Heart right ventricle (tissue), 16 donors: Measurements from ENCODE around the gene AP2A2. TPM values are rescaled to one million over a fixed set of nuclear protein-coding genes. Genes with fewer than 3 reads are reported as not detected.
"Not testable (repeated sequence)": the region's sequence is repeated elsewhere in the genome, so short reads cannot be mapped to it uniquely, and the experiment has no call there.

Experiments used
- ATAC-seq, 8 donors: fragments of 200-7000 bp; cut with Tn5 transposase; one replicate each; pipeline ENCODE4 v1.9.1; 2020; ENCODE audit warnings: mild to moderate bottlenecking in 8 of 8, moderate library complexity in 8 of 8, moderate number of reproducible peaks in 1 of 8
- DNase-seq, 2 donors: peaks; one replicate each; pipeline ENCODE4 v3.0.0-alpha.2; 2020
- H3K27ac ChIP-seq, 10 donors: fragments of 200-600 bp; sonication (generic) in 2 of 10; one replicate each; pipeline versions ENCODE4 v1.5.0 to v1.8.0; 2020 to 2022; ENCODE audit warnings: mild to moderate bottlenecking in 3 of 10
- H3K27me3 ChIP-seq, 7 donors: fragments of 200-600 bp; one replicate each; pipeline ENCODE4 v1.8.0; 2021 to 2022; ENCODE audit warnings: mild to moderate bottlenecking in 2 of 7
- H3K36me3 ChIP-seq, 9 donors: fragments of 200-600 bp; sonication (generic) in 1 of 9; one replicate each; pipeline versions ENCODE4 v1.5.0 to v1.8.0; 2020 to 2022; ENCODE audit warnings: mild to moderate bottlenecking in 2 of 9
- H3K4me1 ChIP-seq, 9 donors: fragments of 200-600 bp; sonication (generic) in 1 of 9; one replicate each; pipeline versions ENCODE4 v1.5.0 to v1.8.0; 2020 to 2022; ENCODE audit warnings: mild to moderate bottlenecking in 4 of 9
- H3K4me3 ChIP-seq, 10 donors: fragments of 200-600 bp; sonication (generic) in 2 of 10; one replicate each; pipeline versions ENCODE4 v1.5.0 to v1.8.0; 2020 to 2022; ENCODE audit warnings: mild to moderate bottlenecking in 7 of 10, moderate library complexity in 2 of 10
- H3K9me3 ChIP-seq, 11 donors: fragments of 200-600 bp in 10 of 11; sonication (generic) in 2 of 11; one replicate each; pipeline versions ENCODE4 v1.5.0 to v1.8.0; 2013 to 2022; ENCODE audit warnings: mild to moderate bottlenecking in 2 of 11, control low read depth in 1 of 11, moderate library complexity in 1 of 11
- WGBS, 2 donors: extraction: QIAGEN DNeasy Blood & Tissue Kit; methylation state at CpG; one replicate each; pipeline ENCODE4 v1.1.7; 2013; ENCODE audit warnings: inconsistent platforms in 1 of 2; 5-methylcytosine and 5-hydroxymethylcytosine counted together
- intact Hi-C, 10 donors: fragments of 100-400 bp; cut with DNase I; formaldehyde crosslinking; loops; one replicate each; pipeline versions ENCODE4 v1.11.1 to v1.14.2; 2022
- polyA plus RNA-seq, 2 donors: library from polyadenylated mRNA; stranded (reverse); fragments of 200-250 nt; gene quantifications; one replicate each; pipeline ENCODE4 v1.2.3, GENCODE V29; 2013
- total RNA-seq, 10 donors: library from RNA; stranded (reverse); fragmentation: NEBNext Ultra II Directional in 3 of 10; extraction: Animal tissue kit (Norgen Biotek cat#: 25700) in 3 of 10; gene quantifications; one replicate each; pipeline versions ENCODE4 v1.2.1 to v1.2.4, GENCODE V29; 2021 to 2023
- TF ChIP-seq, protein P1 (sequence below), 9 donors: fragments of 200-600 bp; sonication (generic) in 2 of 9; IDR thresholded peaks; one replicate each; pipeline versions ENCODE4 v1.5.0 to v1.8.0; 2021 to 2022; ENCODE audit warnings: antibody characterized with exemption in 9 of 9, mild to moderate bottlenecking in 5 of 9, moderate library complexity in 1 of 9
- donor health status: Arrhythmogenic right ventricular cardiomyopathy.
- donor health status: ischemic (EF 13 %, LVEDD 7.1; RV severe dilation, severe dysfunction).
- donor health status: healthy with polysubstance abuse.
- donor health status: DM: no; HTN: yes; CAD: no.
- donor health status: DM: no; HTN: no; CAD: no.
- donor health status: ischemic (EF 25% LVEDD 6.9; RV normal size, moderate dysfunction).
- donor health status: ischemic (EF 25% LVEDD 5.7; RV mildly dilated, moderate dysfunction).
- donor health status: healthy.
- donor health status: DM: yes; HTN: yes; CAD: no.
- donor health status: Ischemic cardiomyopathy.
- donor health status: ischemic (EF 35%, LVEDD 5.7; RV mildly dilated, moderate dysfunction).
- donor health status: nonischemic (EF 11% LVEDD 7.7; RV severe dilation, severe dysfunction).
- donor health status: DM: yes; HTN: yes; CAD: no.
- donor health status: PGD.
- donor health status: ischemic (EF 29% LVEDD 5.4; RV normal size, mild dysfunction).
- donor health status: nonischemic (EF 23%, LVEDD 6.1; RV moderate dilation, normal function).

The AP2A2 gene
- total and polyA plus RNA-seq, 12 donors = 24.3 to 58.4 (median 37.4) TPM

DNA sequence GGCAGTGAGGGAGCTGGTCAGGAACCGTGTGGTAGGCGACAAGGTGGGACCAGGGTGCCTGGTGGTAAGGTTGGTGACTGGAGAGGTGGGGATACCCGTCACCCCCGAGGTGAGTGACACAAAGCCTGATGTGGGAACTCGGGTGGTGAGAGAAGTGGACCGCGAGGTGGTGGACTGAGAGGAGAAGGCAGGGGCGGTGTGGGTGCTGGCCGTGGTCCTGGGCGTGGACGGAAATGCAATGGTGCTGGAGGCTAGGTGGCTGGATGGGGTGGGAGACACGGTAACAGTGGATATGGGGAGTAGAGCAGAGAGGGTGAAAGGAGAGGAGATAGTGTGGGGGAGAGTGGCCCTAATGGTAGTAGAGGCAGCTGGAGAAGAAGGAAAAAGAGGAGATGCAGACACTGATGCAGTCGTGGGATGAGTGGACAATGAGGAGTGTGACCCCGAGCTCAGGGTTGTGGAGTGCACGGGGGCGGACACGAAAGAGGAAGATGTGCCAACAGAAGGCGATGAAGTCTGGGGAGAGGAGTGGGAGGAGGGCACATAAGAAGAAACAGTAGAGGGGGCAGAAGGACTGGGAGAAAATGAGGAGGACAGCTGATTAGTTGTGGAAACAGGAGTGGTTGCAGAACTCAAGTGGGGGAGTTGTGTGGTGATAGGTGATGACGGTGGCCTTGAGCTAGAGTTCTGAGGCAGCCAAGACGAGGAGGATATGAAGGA, 90.3 kb downstream of the AP2A2 start:
- Histone ChIP-seq H3K9me3 (no peaks in the 10 kb centered on the region), H3K27ac (no peak overlapping the region), H3K4me1 (no peaks in the 10 kb centered on the region), H3K4me3 (no peak overlapping the region), H3K27me3 (no peaks in the 10 kb centered on the region), H3K36me3 (peaks cover 0 to 36% (median 15%) of the 10 kb centered on the region in 9 donors)
- TF ChIP-seq, protein P1, sequence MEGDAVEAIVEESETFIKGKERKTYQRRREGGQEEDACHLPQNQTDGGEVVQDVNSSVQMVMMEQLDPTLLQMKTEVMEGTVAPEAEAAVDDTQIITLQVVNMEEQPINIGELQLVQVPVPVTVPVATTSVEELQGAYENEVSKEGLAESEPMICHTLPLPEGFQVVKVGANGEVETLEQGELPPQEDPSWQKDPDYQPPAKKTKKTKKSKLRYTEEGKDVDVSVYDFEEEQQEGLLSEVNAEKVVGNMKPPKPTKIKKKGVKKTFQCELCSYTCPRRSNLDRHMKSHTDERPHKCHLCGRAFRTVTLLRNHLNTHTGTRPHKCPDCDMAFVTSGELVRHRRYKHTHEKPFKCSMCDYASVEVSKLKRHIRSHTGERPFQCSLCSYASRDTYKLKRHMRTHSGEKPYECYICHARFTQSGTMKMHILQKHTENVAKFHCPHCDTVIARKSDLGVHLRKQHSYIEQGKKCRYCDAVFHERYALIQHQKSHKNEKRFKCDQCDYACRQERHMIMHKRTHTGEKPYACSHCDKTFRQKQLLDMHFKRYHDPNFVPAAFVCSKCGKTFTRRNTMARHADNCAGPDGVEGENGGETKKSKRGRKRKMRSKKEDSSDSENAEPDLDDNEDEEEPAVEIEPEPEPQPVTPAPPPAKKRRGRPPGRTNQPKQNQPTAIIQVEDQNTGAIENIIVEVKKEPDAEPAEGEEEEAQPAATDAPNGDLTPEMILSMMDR (IDR thresholded peaks at IDR 0.05) = no peak
- 88 to 90% methylated on average over 20 of the region's 20 CpGs for WGBS, 2 donors
- no peak for DNase-seq
- ATAC-seq = no peak
- intact Hi-C loops = no loop called here

DNA sequence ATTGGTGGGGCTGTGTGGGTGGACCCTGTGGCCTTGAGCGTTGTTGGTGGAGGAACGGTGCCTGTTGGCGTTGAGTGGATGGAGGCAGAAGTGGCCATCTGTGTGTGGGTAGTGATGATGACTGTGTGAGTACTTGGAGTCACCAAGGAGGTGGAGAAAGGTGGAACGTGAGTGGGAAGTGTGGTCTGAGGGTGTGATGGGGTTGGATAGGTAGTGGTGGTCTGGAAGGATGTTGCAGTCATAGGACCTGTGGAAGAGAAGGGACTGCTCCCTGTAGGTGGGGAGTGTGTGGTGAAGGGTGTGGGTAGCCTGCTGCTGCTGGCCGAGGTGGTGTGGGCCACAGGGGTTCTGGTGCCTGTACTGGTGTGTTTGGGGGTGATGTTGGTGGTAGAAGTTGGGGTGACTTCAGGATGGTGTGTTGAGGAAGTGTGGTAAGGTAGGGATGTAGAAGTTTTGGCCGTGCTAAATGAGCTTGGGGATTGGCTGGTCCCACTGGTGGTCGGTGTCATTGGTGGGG, 91.0 kb downstream of the AP2A2 start:
- H3K4me1 ChIP-seq, DNase-seq, intact Hi-C loops, H3K4me3 ChIP-seq, H3K27me3 ChIP-seq, H3K9me3 ChIP-seq, H3K27ac ChIP-seq: not testable (repeated sequence)
- peak in 7 of 8 donors; percentile 13 to 35 (median 24) for ATAC-seq
- H3K36me3 ChIP-seq = peaks cover 0 to 29% (median 8%) of the 10 kb centered on the region in 9 donors
- 68 to 71% methylated on average over 7 of the region's 7 CpGs for WGBS, 2 donors

DNA sequence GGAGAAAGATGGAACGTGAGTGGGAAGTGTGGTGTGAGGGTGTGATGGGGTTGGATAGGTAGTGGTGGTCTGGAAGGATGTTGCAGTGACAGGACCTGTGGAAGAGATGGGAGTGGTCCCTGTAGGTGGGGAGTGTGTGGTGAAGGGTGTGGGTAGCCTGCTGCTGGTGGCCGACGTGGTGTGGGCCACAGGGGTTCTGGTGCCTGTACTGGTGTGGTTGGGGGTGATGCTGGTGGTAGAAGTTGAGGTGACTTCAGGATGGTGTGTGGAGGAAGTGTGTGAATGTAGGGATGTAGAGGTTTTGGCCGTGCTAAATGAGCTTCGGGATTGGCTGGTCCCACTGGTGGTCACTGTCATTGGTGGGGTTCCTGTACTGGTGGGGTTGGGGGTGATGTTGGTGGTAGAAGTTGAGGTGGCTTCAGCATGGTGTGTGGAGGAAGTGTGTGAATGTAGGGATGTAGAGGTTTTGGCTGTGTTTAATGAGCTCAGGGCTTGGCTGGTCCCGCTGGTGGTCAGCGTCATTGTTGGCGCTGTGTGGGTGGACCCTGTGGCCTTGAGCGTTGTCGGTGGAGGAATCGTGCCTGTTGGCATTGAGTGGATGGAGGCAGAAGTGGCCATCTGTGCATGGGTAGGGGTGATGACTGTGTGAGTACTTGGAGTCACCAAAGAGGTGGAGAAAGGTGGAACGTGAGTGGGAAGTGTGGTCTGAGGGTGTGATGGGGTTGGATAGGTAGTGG, 91.8 kb downstream of the AP2A2 start:
- intact Hi-C loops = no loop called here
- 86 to 88% methylated on average over 12 of the region's 12 CpGs for WGBS, 2 donors

DNA sequence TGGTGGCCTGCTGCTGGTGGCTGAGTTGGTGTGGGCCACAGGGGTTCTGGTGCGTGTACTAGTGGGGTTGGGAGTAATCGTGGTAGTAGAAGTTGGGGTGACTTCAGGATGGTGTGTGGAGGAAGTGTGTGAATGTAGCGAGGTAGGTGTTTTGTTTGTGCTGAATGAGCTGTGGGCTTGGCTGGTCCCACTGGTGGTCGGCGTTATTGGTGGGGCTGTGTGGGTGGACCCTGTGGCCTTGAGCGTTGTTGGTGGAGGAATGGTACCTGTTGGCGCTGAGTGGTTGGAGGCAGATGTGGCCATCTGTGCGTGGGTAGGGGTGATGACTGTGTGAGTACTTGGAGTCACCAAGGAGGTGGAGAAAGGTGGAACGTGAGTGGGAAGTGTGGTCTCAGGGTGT, 92.4 kb downstream of the AP2A2 start:
- Histone ChIP-seq H3K4me1 (no peaks in the 10 kb centered on the region), H3K9me3 (no peaks in the 10 kb centered on the region), H3K4me3 (no peak overlapping the region), H3K27me3 (no peaks in the 10 kb centered on the region), H3K36me3 (peaks cover 0 to 15% (median 3%) of the 10 kb centered on the region in 9 donors), H3K27ac (no peak overlapping the region)
- no peak for DNase-seq
- intact Hi-C loops = no loop called here
- 89 to 93% methylated on average over 9 of the region's 9 CpGs for WGBS, 2 donors
- TF ChIP-seq, protein P1 (IDR thresholded peaks at IDR 0.05) = no peak
- ATAC-seq = no peak

More for the DNA sequence above, 91.8 kb downstream of the AP2A2 start:
- H3K36me3 ChIP-seq = peaks cover 0 to 21% (median 6%) of the 10 kb centered on the region in 9 donors
- no peak overlapping the region for H3K4me3 ChIP-seq
- no peaks in the 10 kb centered on the region for H3K9me3 ChIP-seq
- ATAC-seq (peak in 5 of 8 donors; percentile 15 to 42 (median 24)), DNase-seq (no peak)
- H3K4me1 ChIP-seq = no peaks in the 10 kb centered on the region
- TF ChIP-seq, protein P1 (IDR thresholded peaks at IDR 0.05) = no peak
- no peak overlapping the region for H3K27ac ChIP-seq
- no peaks in the 10 kb centered on the region for H3K27me3 ChIP-seq
